Adrenal gland (tissue), 5 donors: ENCODE measurements around the gene PIKFYVE.

ENCODE experiments used
- CTCF ChIP-seq, 6 experiments: fragments of 450-650 bp in 4 of 6; fragments of 200-600 bp in 2 of 6; sonication (generic) in 1 of 6; IDR thresholded peaks; 1 replicate in 5 of 6; 2 replicates in 1 of 6; pipeline versions ENCODE4 v1.5.1 to v1.8.0; 2016 to 2021; ENCODE audit warnings: antibody characterized with exemption in 6 of 6, mild to moderate bottlenecking in 2 of 6, moderate library complexity in 1 of 6
- POLR2A ChIP-seq, 2 donors: fragments of 450-650 bp; IDR thresholded peaks; one replicate each; pipeline ENCODE4 v1.6.1; 2017; ENCODE audit warnings: antibody characterized with exemption in 2 of 2, mild to moderate bottlenecking in 2 of 2, moderate library complexity in 1 of 2
- donor health status: DM: no; HTN: no; CAD: no.

DNA sequence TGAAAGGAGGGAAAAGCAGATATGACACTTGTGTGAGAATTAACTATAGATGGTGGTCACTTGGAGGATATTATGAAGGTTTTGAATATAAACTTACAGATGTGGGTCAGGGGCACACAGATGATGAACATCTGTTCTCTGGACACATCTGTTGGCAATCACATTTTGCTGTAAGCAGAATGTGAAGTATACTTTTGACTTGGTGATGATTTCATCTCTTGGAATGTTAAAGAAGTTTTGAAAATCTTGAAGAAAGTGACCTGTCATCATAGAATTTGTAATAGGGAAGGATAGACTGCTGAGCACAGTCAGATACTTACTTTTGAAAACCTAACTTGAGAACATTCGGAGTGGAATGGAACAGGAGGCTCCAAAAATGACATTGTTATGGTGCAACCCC, 40.2 kb downstream of the PIKFYVE start:
- no peak for TF ChIP-seq CTCF (IDR thresholded peaks at IDR 0.05)
- TF ChIP-seq POLR2A (IDR thresholded peaks at IDR 0.05) = no peak
